MM.1S (cell line): ENCODE measurements around the gene ELF4.

ENCODE experiments used
- DNase-seq: peaks from one replicate; pipeline ENCODE4 v3.0.0-alpha.2; 2015
- H2AFZ ChIP-seq: fragments of 300-600 bp; sonication (generic); 2 replicates; pipeline ENCODE4 v1.6.0; 2016; ENCODE audit warnings: antibody characterized with exemption, low read length
- H3F3A ChIP-seq: fragments of 300-600 bp; sonication (generic); 2 replicates; pipeline ENCODE4 v1.6.1; 2016; ENCODE audit warnings: mild to moderate bottlenecking, antibody characterized with exemption, low read length, moderate library complexity, mixed read lengths; ENCODE audit not compliant: insufficient read depth
- H3K27ac ChIP-seq: fragments of 300-600 bp; sonication (generic); 2 replicates; pipeline ENCODE4 v1.5.1; 2016; ENCODE audit warnings: mild to moderate bottlenecking, low read length
- H3K27me3 ChIP-seq: fragments of 300-600 bp; sonication (generic); replicated peaks from 2 replicates; pipeline ENCODE4 v1.6.0; 2016; ENCODE audit warnings: low read length; ENCODE audit not compliant: insufficient read depth
- H3K36me3 ChIP-seq: fragments of 300-600 bp; sonication (generic); replicated peaks from 2 replicates; pipeline ENCODE4 v1.6.1; 2016; ENCODE audit warnings: mild to moderate bottlenecking, low read length, mixed read lengths; ENCODE audit not compliant: insufficient read depth
- H3K4me1 ChIP-seq: fragments of 300-600 bp; sonication (generic); 2 replicates; pipeline ENCODE4 v1.6.1; 2016; ENCODE audit warnings: low read length, mixed read lengths
- H3K4me2 ChIP-seq: fragments of 300-600 bp; sonication (generic); 2 replicates; pipeline ENCODE4 v1.6.0; 2016; ENCODE audit warnings: low read depth, low read length
- H3K4me3 ChIP-seq: fragments of 300-600 bp; sonication (generic); 2 replicates; pipeline ENCODE4 v1.5.1; 2016; ENCODE audit warnings: low read length, mixed read lengths
- H3K79me2 ChIP-seq: fragments of 300-600 bp; sonication (generic); 2 replicates; pipeline ENCODE4 v1.6.1; 2016; ENCODE audit warnings: mixed run types, low read length, mixed read lengths
- H3K9ac ChIP-seq: fragments of 300-600 bp; sonication (generic); 2 replicates; pipeline ENCODE4 v1.6.1; 2016; ENCODE audit warnings: low read length, mixed read lengths
- H3K9me2 ChIP-seq: fragments of 300-600 bp; sonication (generic); replicated peaks from 2 replicates; pipeline ENCODE4 v1.6.1; 2016; ENCODE audit warnings: mild to moderate bottlenecking, low read length, mixed read lengths; ENCODE audit not compliant: insufficient read depth
- H3K9me3 ChIP-seq: fragments of 300-600 bp; sonication (generic); replicated peaks from 2 replicates; pipeline ENCODE4 v1.6.1; 2016; ENCODE audit warnings: mild to moderate bottlenecking, low read length, mixed read lengths; ENCODE audit not compliant: insufficient read depth
- H4K20me1 ChIP-seq: fragments of 300-600 bp; sonication (generic); 2 replicates; pipeline ENCODE4 v1.6.1; 2016; ENCODE audit warnings: mild to moderate bottlenecking, low read length, moderate library complexity, mixed read lengths; ENCODE audit not compliant: insufficient read depth
- CTCF ChIP-seq: fragments of 300-600 bp; sonication (generic); IDR thresholded peaks from 2 replicates; pipeline ENCODE4 v1.5.1; 2016; ENCODE audit warnings: antibody characterized with exemption, low read length, mixed read lengths
- EZH2 ChIP-seq: fragments of 300-600 bp; sonication (generic); optimal IDR thresholded peaks from 2 replicates; pipeline ENCODE3; 2017; ENCODE audit warnings: low read depth, mild to moderate bottlenecking, antibody characterized with exemption, low read length, mixed read lengths
- EZH2phosphoT487 ChIP-seq: fragments of 300-600 bp; sonication (generic); IDR thresholded peaks from 2 replicates; pipeline ENCODE4 v1.6.1; 2018; ENCODE audit warnings: antibody characterized with exemption, low read length

Gene ELF4

GRCh38 chrX:130039847-130040246 lies 70.5 kb downstream of the ELF4 start:
- H3K79me2 ChIP-seq = no peaks in the 10 kb centered on the region
- no peak for TF ChIP-seq CTCF
- TF ChIP-seq EZH2phosphoT487 = no peak
- no peak for TF ChIP-seq EZH2
- no peaks in the 10 kb centered on the region for H3K27me3 ChIP-seq
- H2AFZ ChIP-seq = no peak overlapping the region
- no peak overlapping the region for H3K4me3 ChIP-seq
- H3K9me3 ChIP-seq = no peaks in the 10 kb centered on the region
- H3K9me2 ChIP-seq = no peaks in the 10 kb centered on the region
- no peak overlapping the region for H3K9ac ChIP-seq
- H3K4me1 ChIP-seq = no peaks in the 10 kb centered on the region
- no peaks in the 10 kb centered on the region for H3F3A ChIP-seq
- H3K36me3 ChIP-seq = no peaks in the 10 kb centered on the region
- H3K4me2 ChIP-seq = no peak overlapping the region
- no peaks in the 10 kb centered on the region for H4K20me1 ChIP-seq
- no peak for DNase-seq
- H3K27ac ChIP-seq = no peak overlapping the region

GRCh38 chrX:130034178-130034577 lies 76.1 kb downstream of the ELF4 start:
- no peaks in the 10 kb centered on the region for H3K4me1 ChIP-seq
- H4K20me1 ChIP-seq = no peaks in the 10 kb centered on the region
- H3K9me2 ChIP-seq = no peaks in the 10 kb centered on the region
- H3K9ac ChIP-seq = no peak overlapping the region
- H3K9me3 ChIP-seq = no peaks in the 10 kb centered on the region
- no peak overlapping the region for H3K4me2 ChIP-seq
- no peak overlapping the region for H2AFZ ChIP-seq
- TF ChIP-seq CTCF (no peak), EZH2phosphoT487 (no peak), EZH2 (no peak)
- H3K79me2 ChIP-seq = no peaks in the 10 kb centered on the region
- no peak overlapping the region for H3K27ac ChIP-seq
- H3F3A ChIP-seq = no peaks in the 10 kb centered on the region
- H3K36me3 ChIP-seq = no peaks in the 10 kb centered on the region
- no peak for DNase-seq
- H3K4me3 ChIP-seq = no peak overlapping the region
- no peaks in the 10 kb centered on the region for H3K27me3 ChIP-seq

GRCh38 chrX:130032552-130032951 lies 77.7 kb downstream of the ELF4 start:
- no peaks in the 10 kb centered on the region for H3K9me3 ChIP-seq
- no peaks in the 10 kb centered on the region for H3F3A ChIP-seq
- H3K36me3 ChIP-seq = no peaks in the 10 kb centered on the region
- H4K20me1 ChIP-seq = no peaks in the 10 kb centered on the region
- H3K9me2 ChIP-seq = no peaks in the 10 kb centered on the region
- DNase-seq = no peak
- no peak overlapping the region for H2AFZ ChIP-seq
- no peak overlapping the region for H3K4me2 ChIP-seq
- H3K27me3 ChIP-seq = no peaks in the 10 kb centered on the region
- no peaks in the 10 kb centered on the region for H3K79me2 ChIP-seq
- H3K9ac ChIP-seq = no peak overlapping the region
- TF ChIP-seq EZH2phosphoT487 (no peak), EZH2 (no peak), CTCF (no peak)
- no peak overlapping the region for H3K4me3 ChIP-seq
- H3K27ac ChIP-seq = no peak overlapping the region
- H3K4me1 ChIP-seq = no peaks in the 10 kb centered on the region
